ENCODE data around the gene GPX2.

The GPX2 gene

GRCh38 chr14:64958743-64959142, 16.2 kb upstream of the GPX2 start:
- no peak for DNase-seq

GRCh38 chr14:64958201-64958600, 15.7 kb upstream of the GPX2 start:
- DNase-seq = no peak

GRCh38 chr14:64956697-64957406, 14.3 kb upstream of the GPX2 start:
- no peak for DNase-seq

GRCh38 chr14:64955297-64955696, 12.8 kb upstream of the GPX2 start:
- no peak for DNase-seq

GRCh38 chr14:64954491-64955240, 12.1 kb upstream of the GPX2 start:
- DNase-seq = no peak

- no peak for DNase-seq
These were observed 11.1 kb upstream of the GPX2 start for GRCh38 chr14:64953661-64954060.

- DNase-seq = no peak
These were observed 10.7 kb upstream of the GPX2 start for GRCh38 chr14:64953310-64953654.

- no peak for DNase-seq
These were observed 10.2 kb upstream of the GPX2 start for GRCh38 chr14:64952598-64953309.

GRCh38 chr14:64951724-64952123, 9.2 kb upstream of the GPX2 start:
- DNase-seq = no peak

- no peak for DNase-seq
These were observed 8.7 kb upstream of the GPX2 start for GRCh38 chr14:64951291-64951690.

- no peak for DNase-seq
These were observed 8.3 kb upstream of the GPX2 start for GRCh38 chr14:64950889-64951288.

- DNase-seq = no peak
These were observed 6.2 kb upstream of the GPX2 start for GRCh38 chr14:64948612-64949210.

GRCh38 chr14:64947710-64948611, 5.4 kb upstream of the GPX2 start:
- no peak for DNase-seq

- DNase-seq = no peak
These were observed 3.9 kb upstream of the GPX2 start for GRCh38 chr14:64946310-64947045.

- no peak for DNase-seq
These were observed 3.1 kb upstream of the GPX2 start for GRCh38 chr14:64945431-64946178.

GRCh38 chr14:64944861-64945260, 2.3 kb upstream of the GPX2 start:
- no peak for DNase-seq

GRCh38 chr14:64944041-64944440, 1.5 kb upstream of the GPX2 start:
- no peak for DNase-seq

- no peak for DNase-seq
These were observed 1.0 kb upstream of the GPX2 start for GRCh38 chr14:64943556-64943955.

- DNase-seq = no peak
These were observed 2.1 kb downstream of the GPX2 start for GRCh38 chr14:64940336-64940910.

- DNase-seq = no peak
These were observed 2.7 kb downstream of the GPX2 start for GRCh38 chr14:64939817-64940190.

Measured in stimulated activated CD4-positive, alpha-beta T cell treated with anti-CD3 and anti-CD28 coated beads, Interleukin-4, amount 100 ng/mL, for 4 hours (primary cell).